GM12864 (cell line): ENCODE measurements around the gene FAM193A.

Experiments used
- DNase-seq: peaks from one replicate; pipeline ENCODE4 v3.0.0-alpha.2; 2011; ENCODE audit warnings: low read depth
- H3K4me3 ChIP-seq: 2 replicates; pipeline ENCODE4 v1.5.1; 2011; ENCODE audit warnings: mild to moderate bottlenecking, low read depth, low read length, control low read depth
- CTCF ChIP-seq: IDR thresholded peaks from 2 replicates; pipeline ENCODE4 v1.5.1; 2011; ENCODE audit warnings: low read depth, mild to moderate bottlenecking, moderate library complexity, low read length, control low read depth, inconsistent platforms; ENCODE audit errors: missing control alignments

Gene FAM193A

GRCh38 chr4:2576290-2576689, 39.8 kb downstream of the FAM193A start:
- no peak overlapping the region for H3K4me3 ChIP-seq
- TF ChIP-seq CTCF, result no peak
- no peak for DNase-seq

GRCh38 chr4:2578106-2578505, 41.7 kb downstream of the FAM193A start:
- no peak overlapping the region for H3K4me3 ChIP-seq
- no peak for TF ChIP-seq CTCF
- no peak for DNase-seq

GRCh38 chr4:2579910-2580309, 43.5 kb downstream of the FAM193A start:
- no peak overlapping the region for H3K4me3 ChIP-seq
- TF ChIP-seq CTCF, result no peak
- DNase-seq, result no peak

GRCh38 chr4:2583092-2583491, 46.6 kb downstream of the FAM193A start:
- TF ChIP-seq CTCF, result no peak
- no peak overlapping the region for H3K4me3 ChIP-seq
- no peak for DNase-seq

- no peak for DNase-seq
- H3K4me3 ChIP-seq, result no peak overlapping the region
- TF ChIP-seq CTCF, result no peak
Observed at GRCh38 chr4:2583517-2583916, 47.1 kb downstream of the FAM193A start.

GRCh38 chr4:2586502-2586901, 50.1 kb downstream of the FAM193A start:
- TF ChIP-seq CTCF, result no peak
- DNase-seq, result no peak
- H3K4me3 ChIP-seq, result no peak overlapping the region

GRCh38 chr4:2587213-2587823, 50.9 kb downstream of the FAM193A start:
- no peak for TF ChIP-seq CTCF
- DNase-seq, result no peak
- H3K4me3 ChIP-seq, result no peak overlapping the region
